Adrenal gland (tissue), 12 donors: ENCODE data around the gene ICE2. TPM values are rescaled to one million over a fixed set of nuclear protein-coding genes. Genes with fewer than 3 reads are reported as not detected.

Experiments
- DNase-seq, 7 donors: peaks; one replicate each; pipeline ENCODE4 v3.0.0-alpha.2; 2019 to 2020
- H3K27ac ChIP-seq, 5 donors: fragments of 200-600 bp; sonication (generic) in 4 of 5; 1 replicate in 3 of 5; 2 replicates in 2 of 5; pipeline versions ENCODE4 v1.5.1 to v1.8.0; 2016 to 2020; ENCODE audit warnings: mild to moderate bottlenecking in 1 of 5
- H3K27me3 ChIP-seq: fragments of 200-600 bp; 2 replicates; pipeline ENCODE4 v1.8.0; 2021
- H3K36me3 ChIP-seq, 2 donors: fragments of 200-600 bp; replicated peaks in 1 of 2; 1 replicate in 1 of 2; 2 replicates in 1 of 2; pipeline versions ENCODE4 v1.5.1 to v1.8.0; 2018 to 2022
- H3K4me1 ChIP-seq, 2 donors: fragments of 200-600 bp; replicated peaks in 1 of 2; 1 replicate in 1 of 2; 2 replicates in 1 of 2; pipeline versions ENCODE4 v1.5.1 to v1.8.0; 2018 to 2021
- H3K4me3 ChIP-seq, 4 donors: fragments of 200-600 bp; sonication (generic) in 3 of 4; one replicate each; pipeline ENCODE4 v1.5.1; 2016 to 2018
- H3K9me3 ChIP-seq, 3 donors: fragments of 200-600 bp; sonication (generic) in 1 of 3; replicated peaks in 1 of 3; 1 replicate in 2 of 3; 2 replicates in 1 of 3; pipeline versions ENCODE4 v1.5.1 to v1.8.0; 2016 to 2021
- POLR2A ChIP-seq, 2 donors: fragments of 450-650 bp; IDR thresholded peaks; one replicate each; pipeline ENCODE4 v1.6.1; 2017; ENCODE audit warnings: antibody characterized with exemption in 2 of 2, mild to moderate bottlenecking in 2 of 2, moderate library complexity in 1 of 2
- WGBS, 4 donors: extraction: QIAGEN DNeasy Blood & Tissue Kit in 2 of 4; methylation state at CpG; one replicate each; pipeline versions ENCODE4 v1.1.5 to v1.1.7; 2013 to 2017; 5-methylcytosine and 5-hydroxymethylcytosine counted together
- intact Hi-C, 2 donors: fragments of 100-400 bp; cut with DNase I; formaldehyde crosslinking; loops; one replicate each; pipeline versions ENCODE4 v1.14.1 to v1.15.0; 2022 to 2023
- polyA plus RNA-seq, 3 donors: library from polyadenylated mRNA; stranded (reverse); fragments of 200-250 nt in 2 of 3; fragments of 350-450 nt in 1 of 3; fragmentation: Illumina TruSeq in 1 of 3; extraction: RNeasy Lipid Tissue Mini Kit (QIAGEN cat#74804) in 1 of 3; gene quantifications; one replicate each; pipeline ENCODE4 v1.2.3, GENCODE V29; 2013 to 2014
- total RNA-seq, 9 donors: library from RNA; depleted of rRNA in 4 of 9; stranded (reverse); fragments of >200 nt in 4 of 9; fragments of 120-200 nt in 1 of 9; fragmentation: NEBNext Ultra II Directional in 1 of 9; extraction: Animal tissue kit (Norgen Biotek cat#: 25700) in 1 of 9; gene quantifications; one replicate each; pipeline versions ENCODE4 v1.1.0 to v1.2.4, GENCODE V29; 2013 to 2023
- TF ChIP-seq, protein P1 (sequence below), 6 experiments: fragments of 450-650 bp in 4 of 6; fragments of 200-600 bp in 2 of 6; sonication (generic) in 1 of 6; IDR thresholded peaks; 1 replicate in 5 of 6; 2 replicates in 1 of 6; pipeline versions ENCODE4 v1.5.1 to v1.8.0; 2016 to 2021; ENCODE audit warnings: antibody characterized with exemption in 6 of 6, mild to moderate bottlenecking in 2 of 6, moderate library complexity in 1 of 6
- donor health status: healthy with polysubstance abuse.
- donor health status: Bipolar disorder and iron deficiency.
- donor health status: DM: yes; HTN: yes; CAD: no.
- donor health status: DM: no; HTN: no; CAD: no.
- donor health status: DM: no; HTN: no; CAD: no.
- donor health status: DM: yes; HTN: yes; CAD: no.

Gene ICE2
- total and polyA plus RNA-seq, 12 donors: 13.6 to 53.7 (median 38.3) TPM

DNA sequence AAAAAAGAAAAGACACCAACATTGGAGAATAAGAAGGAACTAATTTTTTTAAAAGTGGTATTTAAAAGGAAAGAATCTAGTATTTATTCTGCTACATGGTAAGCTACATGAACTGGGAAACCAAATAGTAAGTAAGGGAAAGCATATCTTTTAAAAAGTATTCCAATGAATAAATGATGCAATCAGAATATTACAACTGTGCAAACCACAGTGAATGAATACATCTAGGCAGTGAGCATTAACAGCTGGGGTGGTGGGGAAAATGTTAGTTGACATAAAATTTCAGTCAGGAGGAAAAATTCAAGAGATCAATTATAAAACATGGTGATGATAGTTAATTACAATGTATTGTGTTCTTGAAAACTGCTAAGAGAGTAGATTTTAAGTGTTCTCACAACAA is 16.9 kb downstream of the ICE2 start:
- no peaks in the 10 kb centered on the region for H3K27me3 ChIP-seq
- no peak for DNase-seq
- H3K4me3 ChIP-seq: no peak overlapping the region
- peaks cover 0 to 17% of the 10 kb centered on the region in 2 donors for H3K36me3 ChIP-seq
- TF ChIP-seq POLR2A (IDR thresholded peaks at IDR 0.05): no peak
- TF ChIP-seq, protein P1, sequence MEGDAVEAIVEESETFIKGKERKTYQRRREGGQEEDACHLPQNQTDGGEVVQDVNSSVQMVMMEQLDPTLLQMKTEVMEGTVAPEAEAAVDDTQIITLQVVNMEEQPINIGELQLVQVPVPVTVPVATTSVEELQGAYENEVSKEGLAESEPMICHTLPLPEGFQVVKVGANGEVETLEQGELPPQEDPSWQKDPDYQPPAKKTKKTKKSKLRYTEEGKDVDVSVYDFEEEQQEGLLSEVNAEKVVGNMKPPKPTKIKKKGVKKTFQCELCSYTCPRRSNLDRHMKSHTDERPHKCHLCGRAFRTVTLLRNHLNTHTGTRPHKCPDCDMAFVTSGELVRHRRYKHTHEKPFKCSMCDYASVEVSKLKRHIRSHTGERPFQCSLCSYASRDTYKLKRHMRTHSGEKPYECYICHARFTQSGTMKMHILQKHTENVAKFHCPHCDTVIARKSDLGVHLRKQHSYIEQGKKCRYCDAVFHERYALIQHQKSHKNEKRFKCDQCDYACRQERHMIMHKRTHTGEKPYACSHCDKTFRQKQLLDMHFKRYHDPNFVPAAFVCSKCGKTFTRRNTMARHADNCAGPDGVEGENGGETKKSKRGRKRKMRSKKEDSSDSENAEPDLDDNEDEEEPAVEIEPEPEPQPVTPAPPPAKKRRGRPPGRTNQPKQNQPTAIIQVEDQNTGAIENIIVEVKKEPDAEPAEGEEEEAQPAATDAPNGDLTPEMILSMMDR (IDR thresholded peaks at IDR 0.05): no peak
- intact Hi-C loops: no loop called here
- no peak overlapping the region for H3K27ac ChIP-seq
- no peaks in the 10 kb centered on the region for H3K9me3 ChIP-seq
- H3K4me1 ChIP-seq: peaks cover 0 to 6% of the 10 kb centered on the region in 2 donors

DNA sequence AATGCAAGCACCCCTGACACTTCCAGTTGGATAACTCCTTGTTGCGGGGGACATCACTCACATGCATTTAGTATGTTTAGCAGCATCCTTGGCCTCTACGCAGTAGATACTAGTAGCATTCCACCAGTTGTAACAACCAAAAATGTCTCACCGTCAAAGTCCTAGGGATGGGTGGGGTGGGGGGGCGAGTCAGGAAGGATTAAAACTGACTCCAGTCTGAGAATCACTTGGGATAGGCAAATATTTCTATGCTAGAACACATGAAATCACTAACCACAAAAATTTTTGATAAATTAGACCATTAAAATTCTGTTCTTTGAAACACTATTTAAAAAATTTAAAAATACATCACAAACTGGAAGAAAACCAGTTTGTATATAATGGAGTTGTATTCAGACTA is 18.0 kb downstream of the ICE2 start:
- H3K27me3 ChIP-seq: no peaks in the 10 kb centered on the region
- H3K9me3 ChIP-seq: no peaks in the 10 kb centered on the region
- H3K36me3 ChIP-seq: peaks cover 0 to 8% of the 10 kb centered on the region in 2 donors
- intact Hi-C loops: no loop called here
- no peak for DNase-seq
- WGBS, 4 donors: 94 to 100% (median 96%) methylated on average over 4 of the region's 4 CpGs
- no peak for TF ChIP-seq POLR2A (IDR thresholded peaks at IDR 0.05)
- TF ChIP-seq, protein P1 (IDR thresholded peaks at IDR 0.05): no peak
- no peak overlapping the region for H3K27ac ChIP-seq
- peaks cover 0 to 6% of the 10 kb centered on the region in 2 donors for H3K4me1 ChIP-seq
- H3K4me3 ChIP-seq: no peak overlapping the region

DNA sequence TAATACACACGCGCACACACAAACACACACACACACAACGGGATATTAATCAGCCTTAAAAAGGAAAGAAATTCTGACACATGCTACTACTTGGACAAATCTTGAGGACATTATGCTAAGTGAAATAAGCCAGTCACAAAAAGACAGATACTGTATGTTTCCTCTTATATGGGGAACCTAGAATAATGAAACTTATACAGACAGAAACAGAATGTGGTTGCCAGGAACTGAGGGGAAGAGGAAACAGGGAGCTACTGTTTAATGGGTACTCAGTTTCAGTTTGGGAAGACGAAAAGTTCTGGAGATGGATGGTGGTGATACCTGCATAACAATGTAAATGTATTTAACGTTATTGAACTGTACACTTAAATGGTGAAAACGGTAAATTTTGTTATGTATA is 20.2 kb downstream of the ICE2 start:
- H3K36me3 ChIP-seq: peaks cover 0 to 16% of the 10 kb centered on the region in 2 donors

DNA sequence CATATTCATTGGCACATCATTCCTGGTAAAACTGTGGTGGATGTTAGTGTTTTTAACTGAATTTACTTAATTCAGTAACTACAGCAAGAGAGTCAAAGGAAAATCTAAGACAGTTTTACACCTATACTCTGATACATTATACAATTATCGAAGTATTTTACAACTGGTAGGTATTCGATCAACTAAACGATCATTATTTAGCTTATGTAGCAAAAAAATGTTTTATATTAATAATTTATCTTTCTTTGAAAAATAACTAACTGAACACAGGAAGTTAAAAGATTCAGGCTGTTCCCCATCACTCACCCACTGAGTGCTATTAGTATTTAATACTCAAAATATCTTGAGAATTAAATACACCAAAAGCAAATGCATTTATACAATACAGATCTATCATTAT is 21.0 kb downstream of the ICE2 start:
- TF ChIP-seq POLR2A (IDR thresholded peaks at IDR 0.05): no peak
- TF ChIP-seq, protein P1 (IDR thresholded peaks at IDR 0.05): no peak
- peaks cover 0 to 16% of the 10 kb centered on the region in 2 donors for H3K36me3 ChIP-seq
- no peak overlapping the region for H3K4me3 ChIP-seq
- DNase-seq: no peak
- peaks cover 0 to 6% of the 10 kb centered on the region in 2 donors for H3K4me1 ChIP-seq
- intact Hi-C loops: no loop called here
- H3K27ac ChIP-seq: no peak overlapping the region
- H3K9me3 ChIP-seq: peaks cover 0 to 7% (median 0%) of the 10 kb centered on the region in 3 donors
- 87 to 94% (median 92%) methylated on average over 3 of the region's 3 CpGs for WGBS, 4 donors
- no peaks in the 10 kb centered on the region for H3K27me3 ChIP-seq

More for the DNA sequence above, 20.2 kb downstream of the ICE2 start:
- TF ChIP-seq POLR2A (IDR thresholded peaks at IDR 0.05): no peak
- TF ChIP-seq, protein P1 (IDR thresholded peaks at IDR 0.05): no peak
- Histone ChIP-seq H3K4me1 (peaks cover 0 to 6% of the 10 kb centered on the region in 2 donors), H3K27me3 (no peaks in the 10 kb centered on the region), H3K27ac (no peak overlapping the region), H3K9me3 (peaks cover 0 to 6% (median 0%) of the 10 kb centered on the region in 3 donors), H3K4me3 (no peak overlapping the region)
- intact Hi-C loops: no loop called here
- no peak for DNase-seq
- 84 to 88% (median 85%) methylated on average over 6 of the region's 6 CpGs for WGBS, 4 donors
